HFF-Myc (cell line): ENCODE data around the gene FUCA2.
"Not testable (repeated sequence)": the region's sequence is repeated elsewhere in the genome, so short reads cannot be mapped to it uniquely, and the experiment has no call there.

Experiments
- DNase-seq: peaks from one replicate; pipeline ENCODE4 v3.0.0-alpha.2; 2011; ENCODE audit warnings: low read depth; ENCODE audit errors: extremely low read depth
- H3K4me3 ChIP-seq: replicated peaks from 2 replicates; pipeline ENCODE4 v1.5.1; 2011; ENCODE audit warnings: low read depth, mild to moderate bottlenecking, control low read depth, low read length
- TF ChIP-seq, protein P1 (sequence below): IDR thresholded peaks from 2 replicates; pipeline ENCODE4 v1.5.1; 2012; ENCODE audit warnings: mild to moderate bottlenecking, low read depth, low read length, control low read depth; ENCODE audit errors: missing control alignments

The FUCA2 gene

DNA sequence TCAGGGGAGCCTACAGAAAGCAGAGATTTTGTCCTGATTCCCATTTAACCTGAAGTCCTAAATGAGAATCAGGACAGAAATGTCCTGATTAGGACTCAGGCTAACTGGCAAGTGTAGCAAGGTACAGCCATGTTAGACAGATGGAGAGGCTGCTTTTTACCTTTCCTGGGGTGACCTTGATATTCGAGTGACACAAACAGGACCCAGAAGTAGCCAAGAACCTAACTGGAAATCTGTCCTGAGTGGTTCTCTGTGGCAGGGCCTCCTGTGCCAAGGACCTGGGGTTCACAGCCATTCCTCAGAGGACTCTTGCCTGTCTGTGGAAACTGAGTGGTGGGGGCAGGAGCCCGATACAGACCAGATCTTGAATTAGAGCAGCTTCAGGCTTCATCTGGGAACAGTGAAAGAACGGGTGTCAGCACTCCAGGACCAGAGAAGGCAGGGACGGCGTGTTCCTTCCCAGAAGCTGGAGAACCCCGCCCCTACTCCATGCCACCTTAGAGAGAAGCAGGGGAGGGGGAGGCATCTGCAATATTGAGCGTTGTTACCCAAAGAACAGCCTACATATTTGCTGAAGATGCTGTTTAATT, 4.3 kb upstream of the FUCA2 start:
- no peak for DNase-seq
- H3K4me3 ChIP-seq, result no peak overlapping the region
- TF ChIP-seq, protein P1, sequence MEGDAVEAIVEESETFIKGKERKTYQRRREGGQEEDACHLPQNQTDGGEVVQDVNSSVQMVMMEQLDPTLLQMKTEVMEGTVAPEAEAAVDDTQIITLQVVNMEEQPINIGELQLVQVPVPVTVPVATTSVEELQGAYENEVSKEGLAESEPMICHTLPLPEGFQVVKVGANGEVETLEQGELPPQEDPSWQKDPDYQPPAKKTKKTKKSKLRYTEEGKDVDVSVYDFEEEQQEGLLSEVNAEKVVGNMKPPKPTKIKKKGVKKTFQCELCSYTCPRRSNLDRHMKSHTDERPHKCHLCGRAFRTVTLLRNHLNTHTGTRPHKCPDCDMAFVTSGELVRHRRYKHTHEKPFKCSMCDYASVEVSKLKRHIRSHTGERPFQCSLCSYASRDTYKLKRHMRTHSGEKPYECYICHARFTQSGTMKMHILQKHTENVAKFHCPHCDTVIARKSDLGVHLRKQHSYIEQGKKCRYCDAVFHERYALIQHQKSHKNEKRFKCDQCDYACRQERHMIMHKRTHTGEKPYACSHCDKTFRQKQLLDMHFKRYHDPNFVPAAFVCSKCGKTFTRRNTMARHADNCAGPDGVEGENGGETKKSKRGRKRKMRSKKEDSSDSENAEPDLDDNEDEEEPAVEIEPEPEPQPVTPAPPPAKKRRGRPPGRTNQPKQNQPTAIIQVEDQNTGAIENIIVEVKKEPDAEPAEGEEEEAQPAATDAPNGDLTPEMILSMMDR, result no peak

DNA sequence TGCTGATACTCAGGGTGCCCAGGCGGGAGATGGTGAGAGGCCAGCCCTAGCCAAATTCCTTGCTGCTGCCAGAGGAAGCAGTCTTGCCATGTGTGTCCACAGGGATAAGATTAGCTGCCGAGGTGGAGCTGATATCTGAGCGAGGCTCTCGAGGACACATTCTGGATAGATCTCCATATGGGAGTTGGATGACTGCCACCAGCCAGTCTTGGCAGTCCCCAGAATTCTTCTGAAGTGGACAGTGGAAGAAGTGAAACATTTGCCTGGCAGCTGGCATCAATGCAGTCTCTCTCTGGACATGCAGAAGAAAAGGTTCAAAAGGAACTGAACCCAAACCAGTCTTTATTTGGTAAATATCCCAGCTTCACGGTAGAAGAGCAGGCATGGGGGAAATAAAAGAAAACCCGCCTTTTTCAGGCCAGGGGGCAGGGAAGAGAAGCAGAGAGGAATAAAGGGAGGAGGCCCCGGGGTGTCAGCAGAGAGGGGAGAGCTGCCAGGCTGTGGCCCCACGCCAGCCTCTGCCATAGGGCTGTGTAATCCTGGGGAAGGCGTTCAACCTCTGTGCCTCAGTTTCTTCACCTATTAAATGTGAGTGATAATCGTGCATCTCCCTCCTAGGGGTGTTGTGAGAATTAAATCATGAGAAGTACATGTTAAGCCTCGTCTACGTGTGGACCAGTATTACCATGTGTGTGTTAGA, 3.7 kb upstream of the FUCA2 start:
- H3K4me3 ChIP-seq, result no peak overlapping the region
- no peak for DNase-seq

DNA sequence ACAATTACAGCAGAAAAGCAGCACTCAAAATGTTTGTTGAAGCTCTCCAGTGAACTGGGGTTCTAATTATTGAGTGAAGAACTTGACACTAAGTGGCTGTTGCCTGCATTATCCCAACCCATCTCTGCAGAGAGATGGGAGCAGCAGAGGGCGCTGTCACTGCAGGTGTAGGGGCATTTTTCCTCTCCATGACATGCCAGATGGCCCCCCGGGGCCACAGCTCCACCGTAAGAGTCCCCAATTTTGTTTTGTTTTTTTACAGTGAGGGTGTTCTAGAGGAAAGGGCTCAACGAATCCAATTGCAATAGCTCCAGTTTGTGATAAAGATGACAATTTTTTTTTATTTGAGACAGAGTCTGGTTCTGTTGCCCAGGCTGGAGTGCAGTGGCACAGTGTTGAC, 1.9 kb upstream of the FUCA2 start:
- DNase-seq, result no peak
- no peak overlapping the region for H3K4me3 ChIP-seq
- TF ChIP-seq, protein P1, result peak; percentile 48

More for the DNA sequence above, 3.7 kb upstream of the FUCA2 start:
- TF ChIP-seq, protein P1, result no peak

DNA sequence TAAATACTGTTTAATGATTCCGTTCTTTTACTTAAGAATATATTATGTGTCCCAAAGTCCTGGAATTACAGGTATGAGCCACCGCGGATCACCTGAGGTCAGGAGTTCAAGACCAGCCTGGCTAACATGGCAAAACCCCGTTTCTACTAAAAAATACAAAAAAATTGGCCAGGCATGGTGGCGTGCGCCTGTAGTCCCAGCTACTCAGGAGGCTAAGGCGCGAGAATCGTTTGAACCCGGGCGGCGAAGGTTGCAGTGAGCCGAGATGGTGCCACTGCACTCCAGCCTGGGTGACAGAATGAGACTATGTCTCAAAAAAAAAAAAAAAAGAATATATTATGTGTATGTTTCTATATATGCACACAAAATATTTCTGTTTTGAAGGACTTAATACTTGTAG, 1.2 kb downstream of the FUCA2 start:
- peak overlapping the region; percentile 66 for H3K4me3 ChIP-seq
- DNase-seq, result not testable (repeated sequence)

DNA sequence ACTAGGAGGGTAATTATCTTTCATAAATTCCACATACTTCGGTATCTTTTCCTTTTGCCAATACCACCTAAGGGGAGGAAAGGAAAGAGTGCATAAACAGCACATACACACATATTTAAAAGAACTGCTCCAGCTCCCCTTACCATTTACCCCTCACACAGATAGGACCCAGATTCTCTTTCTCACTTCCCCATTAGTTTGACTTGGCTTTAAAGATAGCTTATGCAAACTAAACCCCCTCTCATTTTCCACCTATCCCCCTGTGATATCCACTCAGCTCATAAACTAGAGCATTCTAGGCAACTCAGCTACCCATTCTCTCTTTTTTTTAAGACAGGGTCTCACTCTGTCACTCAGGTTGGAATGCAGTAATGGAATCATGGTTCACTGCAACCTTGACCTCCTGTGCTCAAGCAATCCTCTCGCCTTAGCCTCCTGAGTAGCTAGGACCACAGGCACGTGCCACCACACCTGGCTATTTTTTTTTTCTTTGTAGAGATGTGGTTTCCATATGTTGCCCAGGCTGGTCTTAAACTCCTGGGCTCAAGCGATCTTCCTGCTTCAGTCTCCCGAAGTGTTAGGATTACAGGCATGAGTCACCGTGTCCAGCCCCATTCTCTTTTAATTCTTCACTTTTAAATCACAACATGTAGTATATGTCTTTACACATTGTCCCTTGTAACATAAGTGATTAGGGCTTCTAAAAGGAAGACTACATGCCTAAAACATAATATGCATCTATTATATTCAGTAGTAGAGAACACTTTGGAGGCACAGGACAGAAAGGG, 4.0 kb downstream of the FUCA2 start:
- DNase-seq, result peak; percentile 14
- TF ChIP-seq, protein P1, result no peak
- no peak overlapping the region for H3K4me3 ChIP-seq

DNA sequence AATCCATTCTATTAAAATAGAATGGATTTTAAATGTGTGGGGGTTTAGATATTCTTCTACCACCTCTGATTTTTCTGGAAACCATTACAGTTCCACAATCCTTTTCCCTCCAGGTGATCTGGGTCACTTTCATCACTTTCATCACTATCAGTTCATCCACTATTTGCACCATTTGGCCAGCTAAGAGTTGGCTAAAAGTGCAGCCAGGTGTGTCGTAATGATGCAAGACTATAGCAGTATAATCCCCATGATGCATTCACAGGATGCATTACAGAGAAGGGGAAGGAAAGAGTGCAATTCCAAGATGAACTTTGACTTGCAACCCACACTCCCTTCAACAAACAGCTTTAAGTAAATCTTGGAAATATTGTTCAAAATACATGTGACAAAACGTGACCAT, 4.9 kb downstream of the FUCA2 start:
- TF ChIP-seq, protein P1, result no peak
- DNase-seq, result no peak
- no peak overlapping the region for H3K4me3 ChIP-seq

DNA sequence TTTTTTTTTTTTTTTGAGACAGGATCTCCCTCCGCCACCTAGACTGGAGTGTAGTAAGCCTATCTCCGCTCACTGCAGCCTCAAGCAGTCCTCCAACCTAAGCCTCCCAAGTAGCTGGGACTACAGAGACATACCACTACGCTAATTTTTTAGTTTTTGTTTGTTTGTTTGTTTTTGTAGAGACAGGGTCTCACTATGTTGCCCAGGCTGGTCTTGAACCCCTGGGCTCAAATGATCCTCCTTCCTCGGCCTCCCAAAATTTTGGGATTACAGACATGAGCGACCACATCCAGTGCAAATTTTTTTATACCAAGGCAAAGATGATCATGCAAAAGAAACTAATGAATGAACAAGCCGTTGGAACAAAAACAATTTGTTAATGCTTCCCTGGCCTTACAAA, 5.3 kb downstream of the FUCA2 start:
- no peak overlapping the region for H3K4me3 ChIP-seq
- TF ChIP-seq, protein P1, result no peak
- no peak for DNase-seq
